IgD-negative memory B cell (primary cell): ENCODE results near the gene MYO7A. TPM values are rescaled to one million over a fixed set of nuclear protein-coding genes. Genes with fewer than 3 reads are reported as not detected.

ENCODE experiments used
- H3K27ac Mint-ChIP-seq, 3 donors: one replicate each; pipeline ENCODE4 v1.8.0; 2020 to 2022; ENCODE audit warnings: mild to moderate bottlenecking in 3 of 3, mixed read lengths in 3 of 3, moderate library complexity in 1 of 3
- H3K27me3 Mint-ChIP-seq: one replicate; pipeline ENCODE4 v1.8.0; 2021; ENCODE audit warnings: mixed read lengths
- H3K36me3 Mint-ChIP-seq: one replicate; pipeline ENCODE4 v1.8.0; 2020; ENCODE audit warnings: mild to moderate bottlenecking, mixed read lengths
- H3K4me1 Mint-ChIP-seq, 3 donors: one replicate each; pipeline ENCODE4 v1.8.0; 2020 to 2022; ENCODE audit warnings: mixed read lengths in 3 of 3, mild to moderate bottlenecking in 1 of 3
- H3K4me3 Mint-ChIP-seq, 4 donors: one replicate each; pipeline ENCODE4 v1.8.0; 2020 to 2022; ENCODE audit warnings: mild to moderate bottlenecking in 4 of 4, mixed read lengths in 4 of 4, moderate library complexity in 3 of 4
- H3K9me3 Mint-ChIP-seq, 3 donors: one replicate each; pipeline ENCODE4 v1.8.0; 2020 to 2021; ENCODE audit warnings: mixed read lengths in 3 of 3, mild to moderate bottlenecking in 1 of 3
- polyA plus RNA-seq: library from polyadenylated mRNA; unstranded; fragments of 300-500 nt; fragmentation: Illumina TruSeq; gene quantifications from one replicate; pipeline ENCODE4 v1.2.3, GENCODE V29; 2021

The MYO7A gene
- polyA plus RNA-seq, 1 donor from 2014 or later = not detected

DNA sequence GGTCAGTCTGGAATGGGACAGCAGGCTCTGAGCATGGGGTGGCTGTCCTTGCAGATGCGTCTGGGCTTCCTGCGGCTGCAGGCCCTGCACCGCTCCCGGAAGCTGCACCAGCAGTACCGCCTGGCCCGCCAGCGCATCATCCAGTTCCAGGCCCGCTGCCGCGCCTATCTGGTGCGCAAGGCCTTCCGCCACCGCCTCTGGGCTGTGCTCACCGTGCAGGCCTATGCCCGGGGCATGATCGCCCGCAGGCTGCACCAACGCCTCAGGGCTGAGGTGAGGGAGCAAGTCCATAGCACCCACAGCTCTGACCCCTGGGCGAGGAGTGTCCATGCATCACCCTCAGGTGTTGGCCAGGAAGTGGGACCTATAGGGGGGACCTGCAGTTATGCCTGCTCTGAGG lies 51.6 kb downstream of the MYO7A start:
- H3K27me3 Mint-ChIP-seq = peaks cover 7% of the 10 kb centered on the region
- no peaks in the 10 kb centered on the region for H3K9me3 Mint-ChIP-seq
- no peak overlapping the region for H3K4me3 Mint-ChIP-seq
- H3K4me1 Mint-ChIP-seq = peaks cover 0 to 7% (median 2%) of the 10 kb centered on the region in 3 donors
- no peaks in the 10 kb centered on the region for H3K36me3 Mint-ChIP-seq
- no peak overlapping the region for H3K27ac Mint-ChIP-seq

DNA sequence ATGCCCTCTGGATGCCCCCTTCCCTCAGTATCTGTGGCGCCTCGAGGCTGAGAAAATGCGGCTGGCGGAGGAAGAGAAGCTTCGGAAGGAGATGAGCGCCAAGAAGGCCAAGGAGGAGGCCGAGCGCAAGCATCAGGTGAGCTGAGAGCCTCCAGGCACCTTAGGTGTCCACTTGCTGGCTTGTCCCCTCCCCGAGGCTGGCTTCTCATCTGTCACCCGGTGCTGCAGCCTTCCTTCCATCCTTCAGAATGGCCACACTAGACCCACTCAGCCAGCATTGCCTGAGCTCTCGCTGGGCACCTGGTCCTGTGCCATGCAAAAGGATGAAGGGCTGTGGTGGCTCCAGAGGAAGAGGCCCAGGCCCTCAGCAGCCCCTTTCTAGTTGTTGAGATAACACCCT lies 52.3 kb downstream of the MYO7A start:
- no peaks in the 10 kb centered on the region for H3K9me3 Mint-ChIP-seq
- peaks cover 0 to 6% (median 2%) of the 10 kb centered on the region in 3 donors for H3K4me1 Mint-ChIP-seq
- no peak overlapping the region for H3K27ac Mint-ChIP-seq
- H3K4me3 Mint-ChIP-seq = no peak overlapping the region
- peaks cover 7% of the 10 kb centered on the region for H3K27me3 Mint-ChIP-seq
- H3K36me3 Mint-ChIP-seq = no peaks in the 10 kb centered on the region

DNA sequence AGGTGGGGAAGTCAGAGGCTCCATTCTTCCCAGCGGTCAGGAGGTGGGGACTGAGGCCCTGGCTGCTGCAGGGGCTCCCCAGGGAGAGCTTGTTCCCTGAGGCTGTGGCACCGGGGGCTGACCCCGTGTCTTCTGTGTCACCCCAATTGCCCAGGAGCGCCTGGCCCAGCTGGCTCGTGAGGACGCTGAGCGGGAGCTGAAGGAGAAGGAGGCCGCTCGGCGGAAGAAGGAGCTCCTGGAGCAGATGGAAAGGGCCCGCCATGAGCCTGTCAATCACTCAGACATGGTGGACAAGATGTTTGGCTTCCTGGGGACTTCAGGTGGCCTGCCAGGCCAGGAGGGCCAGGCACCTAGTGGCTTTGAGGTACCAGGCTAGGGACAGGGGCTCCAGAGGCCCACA lies 53.2 kb downstream of the MYO7A start:
- Mint-ChIP-seq H3K27ac (no peak overlapping the region), H3K4me3 (no peak overlapping the region), H3K36me3 (no peaks in the 10 kb centered on the region), H3K9me3 (no peaks in the 10 kb centered on the region), H3K4me1 (peaks cover 0 to 2% (median 1%) of the 10 kb centered on the region in 3 donors), H3K27me3 (peaks cover 2% of the 10 kb centered on the region)

- Mint-ChIP-seq H3K27ac (no peak overlapping the region), H3K4me1 (no peaks in the 10 kb centered on the region)
These were observed 53.9 kb downstream of the MYO7A start for GRCh38 chr11:77181799-77182541.

DNA sequence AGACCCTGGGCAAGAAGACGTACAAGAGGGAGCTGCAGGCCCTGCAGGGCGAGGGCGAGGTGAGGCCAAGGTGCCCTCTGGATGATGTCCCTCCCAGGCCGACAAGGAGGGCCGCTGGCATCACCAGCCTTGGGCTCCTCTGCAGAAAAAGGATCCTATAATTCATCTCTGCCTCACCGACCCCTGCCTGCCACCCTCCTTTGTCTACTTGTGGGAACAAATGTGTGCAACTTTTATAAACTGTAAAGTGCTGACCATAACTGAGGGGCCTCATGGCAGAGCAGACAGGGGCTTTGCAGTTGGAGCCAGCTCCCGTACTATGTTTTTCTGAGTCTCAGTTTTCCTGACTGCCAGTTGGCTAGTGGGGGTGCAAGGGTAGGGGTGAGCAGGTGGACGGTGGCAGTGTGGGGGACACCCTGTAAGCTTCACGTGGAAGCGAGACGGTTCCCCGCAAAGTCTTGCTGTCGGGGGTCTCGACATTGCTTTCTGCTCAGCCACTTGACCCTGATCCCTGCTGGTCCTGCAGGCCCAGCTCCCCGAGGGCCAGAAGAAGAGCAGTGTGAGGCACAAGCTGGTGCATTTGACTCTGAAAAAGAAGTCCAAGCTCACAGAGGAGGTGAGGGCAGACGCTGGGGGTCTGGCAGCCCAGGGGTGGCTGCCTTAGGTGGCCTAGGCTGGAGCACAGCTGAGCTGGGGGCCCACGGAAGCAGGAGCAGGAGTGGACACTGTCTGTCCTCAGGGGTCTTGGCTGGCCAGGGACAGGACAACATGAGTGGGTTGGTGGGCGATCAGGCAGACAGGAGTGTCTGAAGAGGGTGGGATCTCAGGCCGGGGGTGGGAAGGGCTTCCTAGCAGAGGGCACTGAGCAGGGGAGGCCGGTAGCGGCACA lies 54.7 kb downstream of the MYO7A start:
- peaks cover 2% of the 10 kb centered on the region for H3K27me3 Mint-ChIP-seq
- H3K9me3 Mint-ChIP-seq = no peaks in the 10 kb centered on the region
- H3K4me1 Mint-ChIP-seq = no peaks in the 10 kb centered on the region
- H3K27ac Mint-ChIP-seq = no peak overlapping the region
- H3K36me3 Mint-ChIP-seq = no peaks in the 10 kb centered on the region
- no peak overlapping the region for H3K4me3 Mint-ChIP-seq

More at GRCh38 chr11:77181799-77182541, 53.9 kb downstream of the MYO7A start:
- Mint-ChIP-seq H3K36me3 (no peaks in the 10 kb centered on the region), H3K27me3 (peaks cover 2% of the 10 kb centered on the region), H3K9me3 (no peaks in the 10 kb centered on the region), H3K4me3 (no peak overlapping the region)

DNA sequence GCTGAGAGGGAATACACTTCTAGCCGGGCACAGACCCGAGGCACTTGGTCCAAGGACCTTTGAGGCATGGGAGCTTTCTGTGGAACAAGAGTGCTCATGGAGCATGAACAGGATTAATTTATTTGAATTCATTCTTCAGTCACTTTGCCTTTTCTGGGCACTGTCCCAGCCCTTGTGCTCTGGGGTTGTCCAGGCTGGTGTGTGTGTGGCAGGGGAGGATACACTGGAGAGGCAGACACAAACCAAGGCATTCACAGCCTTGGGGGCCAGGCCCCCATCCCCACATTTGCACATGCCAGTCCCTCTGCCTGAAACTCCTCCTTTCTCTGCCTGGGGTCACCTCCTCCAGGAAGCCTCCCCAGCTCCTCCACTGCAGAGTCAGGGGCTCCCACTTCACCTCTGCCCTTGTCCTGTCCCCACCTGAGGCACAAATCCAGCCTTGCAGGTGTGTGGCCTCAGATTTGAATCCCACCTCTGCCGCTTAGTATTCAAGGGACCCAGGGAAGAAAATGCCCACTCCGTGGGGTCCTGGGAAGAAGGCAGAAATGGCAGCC lies 55.5 kb downstream of the MYO7A start:
- Mint-ChIP-seq H3K36me3 (no peaks in the 10 kb centered on the region), H3K4me1 (no peaks in the 10 kb centered on the region), H3K27me3 (peaks cover 2% of the 10 kb centered on the region), H3K27ac (no peak overlapping the region), H3K4me3 (no peak overlapping the region), H3K9me3 (no peaks in the 10 kb centered on the region)

DNA sequence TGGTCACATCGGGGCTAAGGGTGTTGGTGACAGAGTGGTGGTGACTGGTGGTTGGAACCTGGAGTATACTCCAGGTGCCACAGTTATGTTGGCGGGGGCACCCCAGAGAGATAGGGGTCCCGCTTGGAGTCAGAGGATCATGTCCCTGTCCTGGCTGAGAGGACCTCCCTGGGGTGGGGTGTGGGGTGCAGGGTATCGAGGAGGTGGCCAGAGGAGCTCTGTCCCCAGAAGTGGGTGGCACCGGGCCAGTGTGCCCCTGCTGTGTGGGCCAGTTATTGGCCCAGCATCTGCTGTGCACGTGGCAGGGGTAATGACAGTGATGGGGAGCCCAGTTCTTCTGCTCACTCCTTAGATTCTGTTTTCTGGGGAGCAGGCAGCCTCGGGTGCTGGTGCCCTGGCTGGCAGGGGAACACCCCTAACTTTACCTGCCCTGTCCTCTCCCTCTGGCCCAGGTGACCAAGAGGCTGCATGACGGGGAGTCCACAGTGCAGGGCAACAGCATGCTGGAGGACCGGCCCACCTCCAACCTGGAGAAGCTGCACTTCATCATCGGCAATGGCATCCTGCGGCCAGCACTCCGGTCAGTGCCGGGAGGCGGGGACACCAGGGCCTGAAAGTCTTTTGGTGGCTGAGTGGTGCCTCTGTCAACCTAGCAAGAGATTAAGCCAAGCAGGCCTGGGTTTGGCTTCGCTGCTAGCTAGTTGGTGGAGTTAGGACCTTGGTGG lies 56.3 kb downstream of the MYO7A start:
- Mint-ChIP-seq H3K4me1 (no peaks in the 10 kb centered on the region), H3K4me3 (no peak overlapping the region), H3K27ac (no peak overlapping the region)

DNA sequence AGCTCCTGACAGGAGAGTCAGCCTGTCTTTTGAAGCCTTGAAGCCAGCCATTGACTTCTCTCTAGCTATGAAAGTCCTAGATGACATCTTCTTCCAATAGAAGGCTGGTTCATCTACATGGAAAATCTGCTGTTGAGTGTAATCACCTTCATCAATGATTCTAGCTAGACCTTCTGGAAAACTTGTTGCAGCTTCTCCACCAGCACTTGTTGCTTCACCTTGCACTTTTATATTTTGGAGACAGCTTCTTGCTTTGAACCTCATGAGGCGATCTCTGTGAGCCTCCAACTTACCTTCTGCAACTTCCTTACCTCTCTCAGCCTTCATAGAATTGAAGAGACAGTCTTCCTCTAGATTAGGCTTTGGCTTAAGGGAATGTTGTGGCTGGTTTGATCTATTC lies 58.3 kb downstream of the MYO7A start:
- Mint-ChIP-seq H3K27ac (no peak overlapping the region), H3K4me3 (peak overlapping the region in 1 of 4 donors; percentile 26), H3K4me1 (no peaks in the 10 kb centered on the region), H3K36me3 (no peaks in the 10 kb centered on the region), H3K27me3 (no peaks in the 10 kb centered on the region), H3K9me3 (no peaks in the 10 kb centered on the region)

More for the DNA sequence above, 56.3 kb downstream of the MYO7A start:
- Mint-ChIP-seq H3K36me3 (no peaks in the 10 kb centered on the region), H3K27me3 (peaks cover 2% of the 10 kb centered on the region), H3K9me3 (no peaks in the 10 kb centered on the region)

GRCh38 chr11:77187111-77187750 lies 59.2 kb downstream of the MYO7A start:
- Mint-ChIP-seq H3K27me3 (no peaks in the 10 kb centered on the region), H3K4me1 (no peaks in the 10 kb centered on the region), H3K27ac (no peak overlapping the region)

DNA sequence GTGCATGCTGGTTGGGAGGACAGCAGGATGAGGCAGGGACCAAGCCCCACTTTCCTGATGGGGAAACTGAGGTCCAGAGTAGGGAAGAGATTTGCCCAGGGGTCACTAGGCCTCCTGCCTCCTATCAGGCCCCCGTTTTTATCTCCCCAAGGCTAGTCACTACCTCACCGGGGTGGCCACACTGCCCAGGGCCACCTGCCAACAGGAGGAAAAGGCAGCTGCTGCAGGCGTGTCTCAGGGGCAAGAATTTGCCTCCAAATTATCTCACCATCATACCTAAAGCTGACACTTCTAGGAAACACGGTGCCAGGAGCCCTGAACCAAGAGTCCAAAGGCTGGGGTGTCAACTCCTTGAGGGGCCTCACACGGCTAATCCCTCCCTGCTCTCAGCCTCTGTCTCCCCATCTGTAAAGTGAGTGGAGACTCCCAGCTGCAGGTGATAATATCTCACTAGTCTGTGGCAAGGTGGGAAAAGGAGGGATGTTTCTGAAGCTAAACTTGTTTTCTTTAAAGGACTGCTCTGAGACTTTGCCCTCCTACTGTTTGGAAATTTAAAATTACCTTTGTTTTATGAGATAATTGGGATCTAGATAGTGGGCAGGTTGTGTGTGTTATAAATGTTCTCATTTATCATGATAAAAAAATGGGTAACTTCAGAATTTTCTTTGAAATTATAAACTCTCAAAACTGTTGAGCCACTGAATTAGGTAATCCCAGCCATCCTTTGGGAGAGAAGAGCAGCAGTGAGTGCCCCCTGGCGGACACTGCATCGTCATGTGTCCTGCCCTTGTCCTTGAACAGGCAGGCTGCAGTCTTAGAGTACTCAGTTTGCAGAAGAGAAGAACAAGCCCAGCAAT lies 60.0 kb downstream of the MYO7A start:
- Mint-ChIP-seq H3K36me3 (no peaks in the 10 kb centered on the region), H3K9me3 (no peaks in the 10 kb centered on the region), H3K27me3 (no peaks in the 10 kb centered on the region), H3K4me1 (no peaks in the 10 kb centered on the region), H3K4me3 (peak overlapping the region in 1 of 4 donors; percentile 43), H3K27ac (no peak overlapping the region)

More at GRCh38 chr11:77187111-77187750, 59.2 kb downstream of the MYO7A start:
- Mint-ChIP-seq H3K9me3 (no peaks in the 10 kb centered on the region), H3K36me3 (no peaks in the 10 kb centered on the region), H3K4me3 (no peak overlapping the region)

- no peak overlapping the region for H3K4me3 Mint-ChIP-seq
- no peak overlapping the region for H3K27ac Mint-ChIP-seq
- H3K9me3 Mint-ChIP-seq = no peaks in the 10 kb centered on the region
- no peaks in the 10 kb centered on the region for H3K36me3 Mint-ChIP-seq
- H3K27me3 Mint-ChIP-seq = no peaks in the 10 kb centered on the region
- H3K4me1 Mint-ChIP-seq = no peaks in the 10 kb centered on the region
These were observed 60.8 kb downstream of the MYO7A start for GRCh38 chr11:77188633-77189491.

DNA sequence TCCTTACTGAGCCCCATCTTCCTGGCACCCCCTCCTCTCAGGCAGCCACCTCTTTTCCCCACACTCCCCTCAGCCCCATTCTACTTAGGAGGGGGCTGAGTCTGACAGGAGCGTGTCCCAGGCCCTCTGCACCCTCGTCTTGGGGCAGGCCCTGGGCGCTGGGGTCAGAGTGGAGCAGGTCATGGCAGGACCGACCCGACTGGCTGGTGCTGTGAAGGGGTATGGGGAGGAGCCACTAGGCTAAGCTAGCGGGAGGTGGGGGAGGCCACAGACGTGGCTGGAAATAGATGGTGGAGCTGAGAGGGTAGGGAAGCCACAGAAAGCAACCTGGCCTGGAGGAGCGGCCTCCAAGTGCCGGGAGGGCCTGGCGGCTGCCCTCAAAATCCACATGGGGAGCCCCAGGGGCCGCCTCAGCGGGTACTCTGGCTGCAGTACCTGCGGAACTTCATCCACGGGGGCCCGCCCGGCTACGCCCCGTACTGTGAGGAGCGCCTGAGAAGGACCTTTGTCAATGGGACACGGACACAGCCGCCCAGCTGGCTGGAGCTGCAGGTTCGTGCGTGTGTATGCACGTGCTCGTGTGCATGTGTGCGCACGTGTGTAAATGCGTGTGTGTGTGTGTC lies 61.7 kb downstream of the MYO7A start:
- Mint-ChIP-seq H3K36me3 (no peaks in the 10 kb centered on the region), H3K4me3 (no peak overlapping the region), H3K9me3 (no peaks in the 10 kb centered on the region), H3K27ac (no peak overlapping the region), H3K4me1 (no peaks in the 10 kb centered on the region), H3K27me3 (no peaks in the 10 kb centered on the region)
